ENCODE data around the gene ATP6V1F.
A peak's percentile ranks its signal among the peaks of the same experiment; 100 is the strongest.

The ATP6V1F gene

DNA sequence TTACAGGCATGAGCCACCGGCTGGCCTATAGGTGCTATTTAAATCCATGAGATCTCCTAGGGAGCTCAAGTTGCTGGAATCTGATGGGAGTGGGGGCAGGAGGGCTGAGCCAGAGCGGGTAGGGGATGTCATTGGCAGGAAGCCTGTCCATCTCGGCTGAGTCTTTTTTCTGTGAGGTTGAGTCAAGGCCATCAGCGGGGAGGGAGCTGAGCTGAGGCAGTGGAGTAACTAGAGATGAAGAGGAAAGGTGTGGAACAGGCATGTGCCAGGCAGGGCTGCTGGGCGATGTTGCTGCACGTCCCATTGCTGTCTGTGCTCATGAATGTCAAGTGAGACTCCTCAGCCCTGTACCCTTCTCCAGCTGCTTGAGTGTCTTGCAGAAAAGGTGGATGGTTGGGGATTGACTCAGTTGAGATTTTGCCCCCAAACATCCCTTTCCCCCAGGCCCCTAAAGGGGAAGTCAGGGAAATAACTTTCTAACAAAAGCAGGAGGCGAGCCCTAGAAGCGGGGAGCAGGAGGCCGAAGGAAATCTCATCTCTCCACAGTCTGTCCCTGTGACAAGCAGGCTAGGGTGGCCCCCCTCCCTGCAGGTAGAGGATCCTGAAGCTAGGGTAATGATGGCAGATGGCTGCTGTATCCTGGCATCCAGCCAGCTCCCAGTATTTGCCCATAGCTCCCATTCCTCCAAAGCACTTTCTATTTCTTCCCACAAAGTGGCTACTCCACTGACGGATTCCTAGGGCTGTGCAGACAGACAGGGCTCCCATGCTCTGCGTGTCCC lies 5.4 kb downstream of the ATP6V1F start:
- ChIA-PET POLR2A (no interaction called here), CTCF (interaction anchor here (1.3 to 2.2 kb wide), 2 partner anchors 14 to 16 kb away, joined by 3 to 11 read pairs; no protein-coding TSS in a partner anchor)
- DNase-seq (ENCODE audit: extremely low spot score): no peak
- TF ChIP-seq SP1 (IDR thresholded peaks at IDR 0.05): no peak
- TF ChIP-seq PKNOX1 (IDR thresholded peaks at IDR 0.05): peak; percentile 90
- no peak for TF ChIP-seq FOXM1 (IDR thresholded peaks at IDR 0.05; ENCODE audit: borderline replicate concordance)

- TF ChIP-seq BHLHE40 (IDR thresholded peaks at IDR 0.05; ENCODE audit: borderline replicate concordance): no peak
- no peak for TF ChIP-seq ELF4 (IDR thresholded peaks at IDR 0.05)
- TF ChIP-seq CTBP1 (IDR thresholded peaks at IDR 0.05; ENCODE audit: borderline replicate concordance): no peak
- TF ChIP-seq HDGF (IDR thresholded peaks at IDR 0.05; ENCODE audit: borderline replicate concordance): no peak
- no peak for TF ChIP-seq ZNF384 (IDR thresholded peaks at IDR 0.05)
- no peak for TF ChIP-seq FOXM1 (IDR thresholded peaks at IDR 0.05; ENCODE audit: borderline replicate concordance)
- TF ChIP-seq L3MBTL2 (conservative IDR thresholded peaks at IDR 0.05): no peak
- no peak for TF ChIP-seq FOXK2 (IDR thresholded peaks at IDR 0.05)
- TF ChIP-seq ARNT (IDR thresholded peaks at IDR 0.05): no peak
- no peak for TF ChIP-seq PKNOX1 (IDR thresholded peaks at IDR 0.05)
- no peak for TF ChIP-seq NFRKB (IDR thresholded peaks at IDR 0.05)
- TF ChIP-seq SP1 (IDR thresholded peaks at IDR 0.05): no peak
- TF ChIP-seq FOXA1 (IDR thresholded peaks at IDR 0.05): no peak
- TF ChIP-seq TARDBP (IDR thresholded peaks at IDR 0.05): no peak
- no peak for TF ChIP-seq SUZ12 (IDR thresholded peaks at IDR 0.05)
- TF ChIP-seq LEF1 (IDR thresholded peaks at IDR 0.05; ENCODE audit: borderline replicate concordance): no peak
- no peak for DNase-seq (ENCODE audit: extremely low spot score)
- CTCF ChIA-PET: interaction anchor here (2.2 kb wide), 1 partner anchor 15 kb away, joined by 11 read pairs; no protein-coding TSS in a partner anchor
- POLR2A ChIA-PET: no interaction called here
Observed at GRCh38 chr7:128868624-128869137, 6.0 kb downstream of the ATP6V1F start.

DNA sequence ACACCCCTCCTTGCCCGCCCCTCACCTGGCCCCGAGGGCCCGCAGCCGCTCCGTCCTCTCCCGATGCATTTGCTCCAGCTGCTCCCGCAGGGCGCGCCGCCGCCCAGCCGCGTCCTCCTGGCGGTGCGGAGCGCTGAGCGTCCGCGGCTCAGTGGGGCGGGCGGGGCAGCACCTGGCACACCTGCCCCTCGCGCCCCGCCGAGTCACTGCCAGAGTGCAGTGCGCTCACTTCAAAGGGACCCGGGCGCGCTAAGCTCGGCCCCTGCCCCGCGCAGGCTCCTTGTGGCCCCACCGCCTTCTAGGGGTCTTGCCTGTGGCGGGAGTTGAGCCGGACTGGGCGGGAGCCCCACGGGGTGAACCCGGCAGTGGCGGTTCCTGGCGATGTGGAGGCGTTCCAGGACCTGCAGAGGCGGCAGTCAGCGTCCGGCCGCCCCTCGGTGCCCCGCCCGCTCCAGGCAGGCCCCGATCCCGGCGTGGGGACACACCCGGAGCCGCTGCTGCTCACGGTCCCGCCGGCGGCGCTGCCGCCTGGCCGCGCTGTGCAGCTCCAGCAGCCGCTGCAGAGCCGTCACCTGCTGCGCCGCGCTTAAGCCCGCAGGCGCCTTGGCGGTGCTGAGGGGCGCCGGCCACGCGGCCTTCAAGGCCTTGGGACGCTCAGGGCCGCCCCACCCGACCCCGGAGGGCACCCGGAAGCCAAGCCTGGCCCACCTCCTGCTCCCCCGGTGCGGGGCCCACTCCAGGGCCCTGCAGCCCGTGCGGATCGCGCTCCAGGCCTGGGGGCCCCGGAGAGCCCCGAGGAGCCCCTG lies 6.7 kb downstream of the ATP6V1F start:
- ChIA-PET CTCF (interaction anchor here (0.6 kb wide), 1 partner anchor 80 kb away, joined by 3 read pairs; no protein-coding TSS in a partner anchor), POLR2A (interaction anchor here (0.9 kb wide), 1 partner anchor 10 kb away, joined by 3 read pairs; no protein-coding TSS in a partner anchor)
- TF ChIP-seq CTBP1 (IDR thresholded peaks at IDR 0.05; ENCODE audit: borderline replicate concordance): no peak
- 0 out of 2 replicates have a peak, but pooled peaks have one; percentile 21 for TF ChIP-seq LEF1 (IDR thresholded peaks at IDR 0.05; ENCODE audit: borderline replicate concordance)
- DNase-seq (ENCODE audit: extremely low spot score): peak; percentile 64

DNA sequence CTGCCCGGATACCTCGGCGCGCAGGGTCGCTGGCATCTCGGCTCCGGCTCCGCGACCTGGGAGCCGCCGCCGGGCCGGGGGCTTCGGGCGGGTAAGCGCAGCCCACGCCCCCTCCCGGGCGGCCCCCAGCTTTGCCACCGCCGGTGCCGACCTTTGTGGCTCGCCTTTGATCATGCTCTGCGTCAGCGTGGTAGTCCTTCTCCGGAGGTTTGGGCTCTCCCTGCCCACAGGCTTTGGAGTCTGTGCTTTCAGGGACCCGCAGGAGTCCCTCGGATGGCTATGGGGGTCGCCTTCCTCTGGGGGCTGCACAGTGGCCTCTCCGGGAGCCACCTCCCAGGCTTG lies 7.3 kb downstream of the ATP6V1F start:
- POLR2A ChIA-PET: interaction anchor here (0.9 kb wide), 1 partner anchor 10 kb away, joined by 3 read pairs; no protein-coding TSS in a partner anchor
- TF ChIP-seq SUZ12 (IDR thresholded peaks at IDR 0.05): no peak
- no peak for TF ChIP-seq HDGF (IDR thresholded peaks at IDR 0.05; ENCODE audit: borderline replicate concordance)
- TF ChIP-seq LEF1 (IDR thresholded peaks at IDR 0.05; ENCODE audit: borderline replicate concordance): no peak
- TF ChIP-seq FOXA1 (IDR thresholded peaks at IDR 0.05): no peak
- no peak for TF ChIP-seq ZNF384 (IDR thresholded peaks at IDR 0.05)
- no peak for TF ChIP-seq ARNT (IDR thresholded peaks at IDR 0.05)
- no peak for TF ChIP-seq PKNOX1 (IDR thresholded peaks at IDR 0.05)
- TF ChIP-seq TARDBP (IDR thresholded peaks at IDR 0.05): no peak
- no peak for TF ChIP-seq FOXM1 (IDR thresholded peaks at IDR 0.05; ENCODE audit: borderline replicate concordance)
- TF ChIP-seq L3MBTL2 (conservative IDR thresholded peaks at IDR 0.05): no peak
- TF ChIP-seq BHLHE40 (IDR thresholded peaks at IDR 0.05; ENCODE audit: borderline replicate concordance): no peak
- no peak for TF ChIP-seq SP1 (IDR thresholded peaks at IDR 0.05)
- TF ChIP-seq ELF4 (IDR thresholded peaks at IDR 0.05): no peak
- no peak for TF ChIP-seq NFRKB (IDR thresholded peaks at IDR 0.05)
- no peak for TF ChIP-seq CTBP1 (IDR thresholded peaks at IDR 0.05; ENCODE audit: borderline replicate concordance)
- no peak for TF ChIP-seq FOXK2 (IDR thresholded peaks at IDR 0.05)
- DNase-seq (ENCODE audit: extremely low spot score): no peak
- CTCF ChIA-PET: no interaction called here

DNA sequence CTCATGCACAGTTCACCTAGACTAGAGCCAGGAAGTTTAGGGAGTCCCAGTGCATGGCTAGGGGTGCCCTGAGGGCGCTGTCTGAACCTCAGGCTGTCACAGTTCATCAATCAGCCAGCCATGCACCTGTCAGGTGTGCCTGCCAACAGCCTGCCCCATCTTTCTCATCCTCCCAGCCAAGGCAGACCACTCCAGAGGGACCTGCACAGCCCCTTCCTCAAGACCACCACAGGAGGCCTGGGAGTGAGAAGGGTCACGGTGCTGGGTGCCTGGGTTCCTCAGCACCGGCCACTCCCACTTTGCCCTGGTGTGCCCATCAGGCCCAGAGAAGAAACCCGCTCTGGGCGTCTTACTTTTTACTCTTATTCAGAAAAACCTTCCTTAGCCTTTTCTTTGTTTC lies 8.4 kb downstream of the ATP6V1F start:
- POLR2A ChIA-PET: no interaction called here
- CTCF ChIA-PET: no interaction called here
- DNase-seq (ENCODE audit: extremely low spot score): no peak
- TF ChIP-seq LEF1 (IDR thresholded peaks at IDR 0.05; ENCODE audit: borderline replicate concordance): no peak
- no peak for TF ChIP-seq ARNT (IDR thresholded peaks at IDR 0.05)
- TF ChIP-seq ZNF384 (IDR thresholded peaks at IDR 0.05): no peak
- TF ChIP-seq FOXA1 (IDR thresholded peaks at IDR 0.05): no peak
- no peak for TF ChIP-seq TARDBP (IDR thresholded peaks at IDR 0.05)
- TF ChIP-seq BHLHE40 (IDR thresholded peaks at IDR 0.05; ENCODE audit: borderline replicate concordance): no peak
- no peak for TF ChIP-seq NFRKB (IDR thresholded peaks at IDR 0.05)
- no peak for TF ChIP-seq HDGF (IDR thresholded peaks at IDR 0.05; ENCODE audit: borderline replicate concordance)
- no peak for TF ChIP-seq PKNOX1 (IDR thresholded peaks at IDR 0.05)
- no peak for TF ChIP-seq L3MBTL2 (conservative IDR thresholded peaks at IDR 0.05)
- TF ChIP-seq FOXM1 (IDR thresholded peaks at IDR 0.05; ENCODE audit: borderline replicate concordance): no peak
- no peak for TF ChIP-seq SUZ12 (IDR thresholded peaks at IDR 0.05)
- no peak for TF ChIP-seq CTBP1 (IDR thresholded peaks at IDR 0.05; ENCODE audit: borderline replicate concordance)
- TF ChIP-seq FOXK2 (IDR thresholded peaks at IDR 0.05): no peak
- no peak for TF ChIP-seq ELF4 (IDR thresholded peaks at IDR 0.05)
- no peak for TF ChIP-seq SP1 (IDR thresholded peaks at IDR 0.05)
